Activated naive CD8-positive, alpha-beta T cell (primary cell): ENCODE data around the gene SLC22A13.
"Not testable (repeated sequence)": the region's sequence is repeated elsewhere in the genome, so short reads cannot be mapped to it uniquely, and the experiment has no call there.

Experiments used
- H3K27ac Mint-ChIP-seq: one replicate; pipeline ENCODE4 v1.8.0; 2021; ENCODE audit warnings: mixed read lengths
- H3K27me3 Mint-ChIP-seq: one replicate; pipeline ENCODE4 v1.8.0; 2021; ENCODE audit warnings: mixed read lengths
- H3K36me3 Mint-ChIP-seq: one replicate; pipeline ENCODE4 v1.8.0; 2021; ENCODE audit warnings: mixed read lengths
- H3K4me1 Mint-ChIP-seq: one replicate; pipeline ENCODE4 v1.8.0; 2021; ENCODE audit warnings: low read depth, mixed read lengths
- H3K4me3 Mint-ChIP-seq: one replicate; pipeline ENCODE4 v1.8.0; 2021; ENCODE audit warnings: mild to moderate bottlenecking, mixed read lengths
- H3K9me3 Mint-ChIP-seq: one replicate; pipeline ENCODE4 v1.8.0; 2021; ENCODE audit warnings: low read depth, mixed read lengths

The SLC22A13 gene

DNA sequence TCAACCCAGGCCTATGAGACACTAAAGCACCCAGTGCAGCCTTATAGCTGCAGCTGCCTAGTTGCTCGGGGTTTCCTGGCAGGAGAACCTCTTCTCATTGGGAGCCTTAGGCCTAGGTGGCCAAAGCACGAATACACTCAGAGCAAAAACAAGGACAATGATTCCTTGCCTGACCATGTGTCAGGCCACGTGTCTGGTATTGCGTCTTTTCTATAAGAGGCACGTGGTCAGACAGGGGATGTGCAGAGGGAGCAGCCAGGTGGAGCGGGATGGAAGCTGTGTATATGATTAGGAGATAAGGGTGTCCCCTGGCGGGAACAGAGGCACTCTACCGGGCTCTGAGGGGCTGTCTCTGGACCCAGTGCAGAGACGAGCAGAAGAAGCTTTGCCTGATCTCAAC, 42.8 kb downstream of the SLC22A13 start:
- Mint-ChIP-seq H3K36me3 (peaks cover 4% of the 10 kb centered on the region), H3K27ac (no peak overlapping the region)

DNA sequence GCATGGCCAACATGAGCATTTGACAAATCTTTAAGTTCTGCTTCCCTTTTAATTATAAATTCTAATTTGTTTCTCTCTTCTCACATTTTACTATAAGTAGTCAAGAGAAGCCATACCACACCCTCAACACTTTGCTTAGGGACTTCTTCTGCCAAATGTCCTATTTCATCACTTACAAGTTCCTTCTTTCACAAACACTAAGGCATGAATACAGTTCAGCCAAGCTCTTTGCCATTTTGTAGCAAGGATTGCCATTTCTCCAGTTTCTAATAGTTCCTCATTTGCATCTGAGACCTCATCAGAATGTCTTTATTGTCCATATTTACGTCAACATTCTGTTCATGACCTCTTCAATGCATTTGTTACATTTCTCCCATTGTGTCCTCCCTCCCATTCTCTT, 45.9 kb downstream of the SLC22A13 start:
- no peak overlapping the region for H3K27ac Mint-ChIP-seq
- H3K9me3 Mint-ChIP-seq = no peaks in the 10 kb centered on the region
- H3K4me1 Mint-ChIP-seq = no peaks in the 10 kb centered on the region
- no peaks in the 10 kb centered on the region for H3K27me3 Mint-ChIP-seq
- no peaks in the 10 kb centered on the region for H3K36me3 Mint-ChIP-seq
- no peak overlapping the region for H3K4me3 Mint-ChIP-seq

More for the DNA sequence above, 42.8 kb downstream of the SLC22A13 start:
- no peaks in the 10 kb centered on the region for H3K9me3 Mint-ChIP-seq
- no peaks in the 10 kb centered on the region for H3K4me1 Mint-ChIP-seq
- H3K4me3 Mint-ChIP-seq = no peak overlapping the region
- H3K27me3 Mint-ChIP-seq = peaks cover 1% of the 10 kb centered on the region

- no peaks in the 10 kb centered on the region for H3K27me3 Mint-ChIP-seq
- no peaks in the 10 kb centered on the region for H3K9me3 Mint-ChIP-seq
- H3K36me3 Mint-ChIP-seq = no peaks in the 10 kb centered on the region
- H3K4me1 Mint-ChIP-seq = no peaks in the 10 kb centered on the region
- H3K27ac Mint-ChIP-seq = no peak overlapping the region
- H3K4me3 Mint-ChIP-seq = no peak overlapping the region
These were observed 46.3 kb downstream of the SLC22A13 start for GRCh38 chr3:38311941-38312340.

GRCh38 chr3:38312356-38312755, 46.7 kb downstream of the SLC22A13 start:
- no peak overlapping the region for H3K4me3 Mint-ChIP-seq
- H3K9me3 Mint-ChIP-seq = no peaks in the 10 kb centered on the region
- H3K27ac Mint-ChIP-seq = no peak overlapping the region
- H3K27me3 Mint-ChIP-seq = no peaks in the 10 kb centered on the region
- H3K36me3 Mint-ChIP-seq = no peaks in the 10 kb centered on the region
- no peaks in the 10 kb centered on the region for H3K4me1 Mint-ChIP-seq

DNA sequence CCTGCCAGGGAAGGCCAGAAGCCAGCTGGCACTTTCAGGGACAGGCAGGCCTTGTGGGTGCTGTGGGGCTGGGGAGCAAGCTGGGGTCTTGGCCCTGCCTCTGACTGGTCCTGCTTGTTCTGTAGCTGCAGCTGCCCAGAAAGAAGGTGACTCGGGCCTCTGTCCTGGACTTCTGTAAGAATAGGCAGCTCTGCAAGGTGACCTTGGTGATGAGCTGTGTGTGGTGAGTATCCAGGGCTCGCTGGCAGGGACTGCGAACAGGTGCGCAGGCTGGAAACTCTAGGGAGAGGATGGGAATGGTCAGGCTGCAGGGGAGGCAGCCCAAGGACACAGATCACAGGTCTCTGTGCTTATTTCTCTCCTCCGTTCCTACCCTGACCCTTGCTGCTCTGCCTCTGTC, 47.7 kb downstream of the SLC22A13 start:
- no peak overlapping the region for H3K4me3 Mint-ChIP-seq
- H3K9me3 Mint-ChIP-seq = no peaks in the 10 kb centered on the region
- H3K27me3 Mint-ChIP-seq = no peaks in the 10 kb centered on the region
- H3K27ac Mint-ChIP-seq = no peak overlapping the region
- H3K4me1 Mint-ChIP-seq = no peaks in the 10 kb centered on the region
- H3K36me3 Mint-ChIP-seq = no peaks in the 10 kb centered on the region

DNA sequence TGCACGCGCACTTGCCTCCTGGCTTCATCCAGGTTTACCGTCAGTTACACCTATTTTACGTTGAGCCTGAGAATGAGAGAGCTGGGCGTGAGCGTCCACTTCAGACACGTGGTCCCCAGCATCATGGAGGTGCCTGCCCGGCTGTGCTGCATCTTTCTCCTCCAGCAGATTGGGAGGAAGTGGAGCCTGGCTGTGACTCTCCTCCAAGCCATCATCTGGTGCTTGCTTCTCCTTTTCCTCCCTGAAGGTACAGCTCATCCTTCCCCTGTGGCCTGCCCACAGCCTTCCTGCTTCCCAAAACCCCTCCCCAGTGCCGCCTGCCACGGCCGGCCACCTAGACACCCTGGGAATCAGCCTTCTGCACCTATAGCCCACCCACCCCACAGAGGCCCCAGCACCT, 48.1 kb downstream of the SLC22A13 start:
- no peak overlapping the region for H3K27ac Mint-ChIP-seq
- no peaks in the 10 kb centered on the region for H3K9me3 Mint-ChIP-seq
- H3K27me3 Mint-ChIP-seq = no peaks in the 10 kb centered on the region
- no peaks in the 10 kb centered on the region for H3K36me3 Mint-ChIP-seq
- H3K4me3 Mint-ChIP-seq = no peak overlapping the region
- no peaks in the 10 kb centered on the region for H3K4me1 Mint-ChIP-seq

GRCh38 chr3:38314112-38314763, 48.6 kb downstream of the SLC22A13 start:
- H3K4me3 Mint-ChIP-seq = no peak overlapping the region
- no peaks in the 10 kb centered on the region for H3K27me3 Mint-ChIP-seq
- H3K27ac Mint-ChIP-seq = no peak overlapping the region
- no peaks in the 10 kb centered on the region for H3K4me1 Mint-ChIP-seq
- no peaks in the 10 kb centered on the region for H3K9me3 Mint-ChIP-seq
- no peaks in the 10 kb centered on the region for H3K36me3 Mint-ChIP-seq

DNA sequence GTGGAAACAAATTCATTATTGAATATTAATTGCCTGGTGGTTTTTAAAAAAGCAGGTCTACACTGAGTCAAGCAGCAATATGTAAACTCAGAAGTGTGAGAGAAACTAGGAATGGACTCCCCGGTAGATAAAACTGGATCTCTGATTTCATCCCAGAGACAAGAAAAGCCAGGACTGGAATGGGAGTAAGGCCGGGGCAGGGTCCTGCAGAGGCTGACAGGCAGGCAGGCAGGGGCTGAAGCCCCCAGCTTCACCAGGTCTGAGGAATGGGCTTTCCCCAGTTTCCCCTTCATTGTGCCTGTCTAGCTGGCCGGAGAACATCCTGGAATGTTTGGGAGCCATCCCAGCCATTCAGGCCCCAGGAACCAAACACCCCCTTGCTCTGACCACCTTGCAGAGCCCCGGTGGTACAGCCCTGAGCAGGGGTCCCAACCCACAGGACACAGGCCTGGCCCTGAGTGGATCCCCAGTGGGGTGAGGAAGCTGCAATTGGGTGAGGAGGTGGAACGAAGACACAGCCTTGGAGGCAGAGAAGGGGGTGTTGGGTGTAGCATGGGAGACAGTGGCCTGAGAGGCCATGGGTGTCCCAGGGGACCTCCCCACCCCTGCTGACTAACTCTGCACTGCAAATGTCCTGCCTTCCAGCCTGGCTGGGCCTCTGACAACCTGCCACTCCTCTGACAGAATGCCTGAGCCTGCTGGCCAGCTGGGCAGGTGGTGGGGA, 49.3 kb downstream of the SLC22A13 start:
- Mint-ChIP-seq H3K4me3 (no peak overlapping the region), H3K4me1 (no peaks in the 10 kb centered on the region), H3K27ac (no peak overlapping the region), H3K36me3 (no peaks in the 10 kb centered on the region), H3K27me3 (no peaks in the 10 kb centered on the region), H3K9me3 (no peaks in the 10 kb centered on the region)

- H3K4me3 Mint-ChIP-seq = no peak overlapping the region
- peaks cover under 1% of the 10 kb centered on the region for H3K36me3 Mint-ChIP-seq
- H3K9me3 Mint-ChIP-seq = peaks cover 2% of the 10 kb centered on the region
- no peaks in the 10 kb centered on the region for H3K4me1 Mint-ChIP-seq
- H3K27ac Mint-ChIP-seq = no peak overlapping the region
- no peaks in the 10 kb centered on the region for H3K27me3 Mint-ChIP-seq
These were observed 50.0 kb downstream of the SLC22A13 start for GRCh38 chr3:38315488-38316230.

- Mint-ChIP-seq H3K36me3 (peaks cover 4% of the 10 kb centered on the region), H3K27ac (no peak overlapping the region), H3K9me3 (peaks cover 6% of the 10 kb centered on the region)
These were observed 51.0 kb downstream of the SLC22A13 start for GRCh38 chr3:38316356-38317191.

GRCh38 chr3:38317192-38317759, 51.7 kb downstream of the SLC22A13 start:
- H3K27ac Mint-ChIP-seq = no peak overlapping the region
- H3K27me3 Mint-ChIP-seq = no peaks in the 10 kb centered on the region
- peaks cover 6% of the 10 kb centered on the region for H3K9me3 Mint-ChIP-seq
- peaks cover 4% of the 10 kb centered on the region for H3K36me3 Mint-ChIP-seq
- no peak overlapping the region for H3K4me3 Mint-ChIP-seq
- H3K4me1 Mint-ChIP-seq = no peaks in the 10 kb centered on the region

More at GRCh38 chr3:38316356-38317191, 51.0 kb downstream of the SLC22A13 start:
- Mint-ChIP-seq H3K4me1 (no peaks in the 10 kb centered on the region), H3K27me3 (no peaks in the 10 kb centered on the region), H3K4me3 (no peak overlapping the region)

DNA sequence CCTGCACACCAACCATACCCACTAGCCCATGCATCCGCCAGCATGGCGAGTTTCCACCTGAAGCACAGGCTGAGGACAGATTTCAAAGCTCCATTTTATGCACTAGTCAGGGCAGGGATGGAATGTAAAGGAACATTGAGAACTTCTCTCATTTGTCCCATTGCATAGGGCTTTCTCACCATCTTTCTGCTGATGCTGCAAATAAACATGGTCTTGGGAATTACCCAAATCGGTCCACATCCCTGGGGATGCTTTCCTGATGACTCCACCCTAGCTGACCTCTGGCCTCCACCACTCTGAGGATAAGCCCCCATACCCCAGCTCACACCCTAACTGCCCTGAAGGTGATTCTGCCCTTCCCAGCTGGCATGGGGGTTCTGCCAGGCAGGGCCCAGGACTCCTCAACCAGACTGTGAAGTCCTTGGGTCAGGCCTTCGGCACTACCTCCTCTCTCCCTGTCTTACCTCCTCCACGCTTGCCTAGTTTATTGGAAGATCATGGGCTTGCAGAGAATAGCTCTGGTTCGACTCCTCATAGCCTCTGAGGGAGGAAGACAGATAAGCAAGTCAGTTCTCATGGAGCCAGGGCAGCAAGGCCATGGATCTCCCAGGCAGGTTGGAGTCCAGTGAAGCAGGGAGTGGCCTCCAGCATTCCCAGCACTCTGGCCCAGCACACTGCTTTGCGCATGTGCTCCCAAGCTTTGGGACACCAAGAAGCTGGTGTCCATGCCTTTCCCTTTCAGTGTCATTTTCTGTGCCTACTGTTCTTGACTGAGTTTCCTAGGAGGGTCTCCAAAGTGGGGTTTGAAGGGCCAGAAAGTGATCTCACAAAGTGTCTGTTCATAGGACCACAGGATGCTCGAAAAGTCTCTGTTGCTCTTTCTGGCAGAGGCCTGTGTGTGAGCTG, 53.4 kb downstream of the SLC22A13 start:
- no peaks in the 10 kb centered on the region for H3K4me1 Mint-ChIP-seq
- no peak overlapping the region for H3K27ac Mint-ChIP-seq
- no peak overlapping the region for H3K4me3 Mint-ChIP-seq
- peaks cover 6% of the 10 kb centered on the region for H3K9me3 Mint-ChIP-seq
- no peaks in the 10 kb centered on the region for H3K27me3 Mint-ChIP-seq
- peaks cover 4% of the 10 kb centered on the region for H3K36me3 Mint-ChIP-seq

DNA sequence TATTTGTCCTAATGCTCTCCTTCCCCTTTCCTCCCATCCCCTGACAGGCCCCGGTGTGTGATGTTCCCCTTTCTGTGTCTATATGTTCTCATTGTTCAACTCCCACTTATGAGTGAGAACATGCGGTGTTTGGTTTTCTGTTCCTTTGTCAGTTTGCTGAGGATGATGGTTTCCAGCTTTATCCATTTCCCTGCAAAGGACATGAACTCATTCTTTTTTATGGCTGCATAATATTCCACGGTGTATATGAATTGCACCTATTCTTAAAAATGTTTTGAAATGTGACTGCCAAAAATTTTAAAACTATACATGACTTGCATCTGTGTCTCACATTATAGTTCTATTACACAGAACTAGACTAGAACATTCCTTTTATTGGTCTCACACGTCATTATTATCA, 55.0 kb downstream of the SLC22A13 start:
- not testable (repeated sequence) for H3K9me3 Mint-ChIP-seq, H3K36me3 Mint-ChIP-seq, H3K4me3 Mint-ChIP-seq, H3K27ac Mint-ChIP-seq, H3K27me3 Mint-ChIP-seq, H3K4me1 Mint-ChIP-seq

- no peaks in the 10 kb centered on the region for H3K4me1 Mint-ChIP-seq
These were observed 57.4 kb downstream of the SLC22A13 start for GRCh38 chr3:38323060-38323459.

More at GRCh38 chr3:38323060-38323459, 57.4 kb downstream of the SLC22A13 start:
- no peaks in the 10 kb centered on the region for H3K27me3 Mint-ChIP-seq
- peaks cover 4% of the 10 kb centered on the region for H3K36me3 Mint-ChIP-seq
- H3K4me3 Mint-ChIP-seq = no peak overlapping the region
- no peak overlapping the region for H3K27ac Mint-ChIP-seq
- H3K9me3 Mint-ChIP-seq = peaks cover 6% of the 10 kb centered on the region
